Vagina (tissue), 2 donors: ENCODE measurements around the gene CSF1R.

Experiments
- CTCF ChIP-seq, 3 experiments: fragments of 450-650 bp in 2 of 3; fragments of 200-600 bp in 1 of 3; sonication (generic) in 1 of 3; IDR thresholded peaks; one replicate each; pipeline ENCODE4 v1.5.1; 2017 to 2019; ENCODE audit warnings: antibody characterized with exemption in 3 of 3, mild to moderate bottlenecking in 2 of 3, moderate library complexity in 2 of 3
- POLR2A ChIP-seq, 2 donors: fragments of 450-650 bp; IDR thresholded peaks; one replicate each; pipeline ENCODE4 v1.6.1; 2017; ENCODE audit warnings: antibody characterized with exemption in 2 of 2, mild to moderate bottlenecking in 2 of 2, moderate library complexity in 2 of 2

GRCh38 chr5:150067405-150067960, 18.9 kb downstream of the CSF1R start:
- no peak for TF ChIP-seq CTCF (IDR thresholded peaks at IDR 0.05)
- no peak for TF ChIP-seq POLR2A (IDR thresholded peaks at IDR 0.05)
